Panc1 (cell line): ENCODE results near the gene CRISPLD2. TPM values are rescaled to one million over a fixed set of nuclear protein-coding genes. Genes with fewer than 3 reads are reported as not detected.

ENCODE experiments used
- ATAC-seq: fragments of 200-7000 bp; cut with Tn5 transposase; 2 replicates; pipeline ENCODE4 v1.9.1; 2020; ENCODE audit warnings: mild to moderate bottlenecking, moderate library complexity
- BruUV-seq: library from RNA; stranded (reverse); fragments of 400-500 nt; replicated peaks from 2 replicates; lab custom pipeline; 2021; lab: Mats Ljungman, UMichigan
- CTCF ChIA-PET: fragments of 300-600 bp; sonication (Branson Sonifier 250); formaldehyde crosslinking; loops from one replicate; lab custom pipeline; 2022; ENCODE audit warnings: antibody characterized with exemption; lab: Charles Lee
- POLR2A ChIA-PET: fragments of 300-600 bp; sonication (Branson Sonifier 250); formaldehyde crosslinking; loops from one replicate; lab custom pipeline; 2022; ENCODE audit warnings: antibody characterized with exemption; lab: Charles Lee
- DNase-seq: peaks from one replicate; pipeline ENCODE4 v3.0.0-alpha.2; 2010; ENCODE audit warnings: low read depth, low spot score
- H3K27ac ChIP-seq: 2 replicates; pipeline ENCODE4 v1.5.1; 2011; ENCODE audit warnings: mild to moderate bottlenecking, low read length, inconsistent platforms
- H3K27me3 ChIP-seq: fragments of 200-500 bp; sonication (Bioruptor generic); 2 replicates; pipeline ENCODE4 v1.6.0; 2014; ENCODE audit warnings: low read length, inconsistent platforms; ENCODE audit not compliant: control insufficient read depth, insufficient read depth
- H3K36me3 ChIP-seq: fragments of 200-500 bp; sonication (Bioruptor generic); 2 replicates; pipeline ENCODE4 v1.5.1; 2014; ENCODE audit warnings: inconsistent platforms, mild to moderate bottlenecking, low read length, moderate library complexity; ENCODE audit not compliant: control insufficient read depth, insufficient read depth
- H3K4me1 ChIP-seq: 2 replicates; pipeline ENCODE4 v1.5.1; 2011; ENCODE audit warnings: inconsistent platforms, mild to moderate bottlenecking, low read length, moderate library complexity; ENCODE audit not compliant: control insufficient read depth, insufficient read depth
- H3K4me3 ChIP-seq, 2 experiments: 2 replicates each; pipeline ENCODE4 v1.5.1; 2011 to 2012; ENCODE audit warnings: low read depth in 2 of 2, low read length in 2 of 2, mild to moderate bottlenecking in 2 of 2, inconsistent platforms in 1 of 2, moderate library complexity in 1 of 2
- H3K9me3 ChIP-seq: fragments of 200-500 bp; sonication (Bioruptor generic); 2 replicates; pipeline ENCODE4 v1.5.1; 2014; ENCODE audit warnings: low read depth, mild to moderate bottlenecking, inconsistent platforms, low read length, moderate library complexity; ENCODE audit not compliant: control insufficient read depth, insufficient read depth
- POLR2AphosphoS5 ChIP-seq: IDR thresholded peaks from 2 replicates; pipeline ENCODE4 v1.6.1; 2012; ENCODE audit warnings: mild to moderate bottlenecking, low read depth, low read length, moderate library complexity
- SIN3A ChIP-seq: IDR thresholded peaks from 2 replicates; pipeline ENCODE4 v1.6.1; 2012; ENCODE audit warnings: low read depth, mild to moderate bottlenecking, low read length, moderate library complexity, borderline replicate concordance; ENCODE audit not compliant: insufficient read depth
- TCF7L2 ChIP-seq: IDR thresholded peaks from 2 replicates; pipeline ENCODE4 v1.6.1; 2011; ENCODE audit warnings: mild to moderate bottlenecking, low read depth, low read length, inconsistent platforms
- in situ Hi-C: cut with HindIII; loops from 2 replicates; pipeline ENCODE4 v1.10.0; 2016; ENCODE audit warnings: low sequenced_read_pairs, low pct_unique_long_range_greater_than_20kb
- intact Hi-C: fragments of 100-400 bp; cut with micrococcal nuclease; formaldehyde crosslinking; loops from one replicate; pipeline ENCODE4 v1.10.0; 2022; ENCODE audit not compliant: unreplicated experiment
- total RNA-seq: library from RNA; stranded (reverse); gene quantifications from one replicate; pipeline ENCODE4 v1.2.1, GENCODE V29; 2021; ENCODE audit not compliant: unreplicated experiment
- TF ChIP-seq, protein P1 (sequence below), 2 experiments: IDR thresholded peaks; 2 replicates each; pipeline ENCODE4 v1.6.1; 2011 to 2012; ENCODE audit warnings: low read depth in 2 of 2, control low read depth in 1 of 2, low read length in 1 of 2, mild to moderate bottlenecking in 1 of 2, moderate library complexity in 1 of 2; ENCODE audit not compliant: insufficient read depth in 1 of 2
- TF ChIP-seq, protein P2 (sequence below): fragments of 450-650 bp; IDR thresholded peaks from 2 replicates; pipeline ENCODE4 v1.5.1; 2017; ENCODE audit warnings: mild to moderate bottlenecking

CRISPLD2 gene
- total RNA-seq, 1 experiment from 2014 or later: 12.9 TPM

DNA sequence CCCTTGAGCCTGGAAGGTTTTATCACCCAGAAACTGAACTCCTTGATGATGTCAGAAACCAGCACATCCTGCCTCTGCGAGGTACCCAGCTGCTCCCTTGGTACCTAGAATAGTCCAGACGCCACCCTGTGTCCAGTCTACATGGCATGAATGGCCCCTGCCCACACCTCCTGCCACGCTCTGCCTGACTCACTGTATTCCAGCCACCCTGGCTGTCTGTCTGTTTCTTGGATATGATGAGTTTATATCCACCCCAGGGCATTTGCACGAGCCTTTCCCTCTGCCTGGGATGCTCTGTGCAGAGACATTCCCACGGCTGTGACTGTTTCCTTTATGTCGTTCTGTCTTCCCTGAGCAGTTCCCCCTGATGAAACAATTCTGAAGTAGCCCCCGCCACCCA is 68.7 kb downstream of the CRISPLD2 start:
- BruUV-seq: no TSS peak
- CTCF ChIA-PET: no interaction called here
- in situ Hi-C loops (no loop called here), intact Hi-C loops (no loop called here)
- H3K27me3 ChIP-seq: no peaks in the 10 kb centered on the region
- POLR2A ChIA-PET: no interaction called here
- H3K36me3 ChIP-seq: no peaks in the 10 kb centered on the region
- TF ChIP-seq POLR2AphosphoS5 (no peak), TCF7L2 (no peak), SIN3A (no peak)
- TF ChIP-seq, protein P1, sequence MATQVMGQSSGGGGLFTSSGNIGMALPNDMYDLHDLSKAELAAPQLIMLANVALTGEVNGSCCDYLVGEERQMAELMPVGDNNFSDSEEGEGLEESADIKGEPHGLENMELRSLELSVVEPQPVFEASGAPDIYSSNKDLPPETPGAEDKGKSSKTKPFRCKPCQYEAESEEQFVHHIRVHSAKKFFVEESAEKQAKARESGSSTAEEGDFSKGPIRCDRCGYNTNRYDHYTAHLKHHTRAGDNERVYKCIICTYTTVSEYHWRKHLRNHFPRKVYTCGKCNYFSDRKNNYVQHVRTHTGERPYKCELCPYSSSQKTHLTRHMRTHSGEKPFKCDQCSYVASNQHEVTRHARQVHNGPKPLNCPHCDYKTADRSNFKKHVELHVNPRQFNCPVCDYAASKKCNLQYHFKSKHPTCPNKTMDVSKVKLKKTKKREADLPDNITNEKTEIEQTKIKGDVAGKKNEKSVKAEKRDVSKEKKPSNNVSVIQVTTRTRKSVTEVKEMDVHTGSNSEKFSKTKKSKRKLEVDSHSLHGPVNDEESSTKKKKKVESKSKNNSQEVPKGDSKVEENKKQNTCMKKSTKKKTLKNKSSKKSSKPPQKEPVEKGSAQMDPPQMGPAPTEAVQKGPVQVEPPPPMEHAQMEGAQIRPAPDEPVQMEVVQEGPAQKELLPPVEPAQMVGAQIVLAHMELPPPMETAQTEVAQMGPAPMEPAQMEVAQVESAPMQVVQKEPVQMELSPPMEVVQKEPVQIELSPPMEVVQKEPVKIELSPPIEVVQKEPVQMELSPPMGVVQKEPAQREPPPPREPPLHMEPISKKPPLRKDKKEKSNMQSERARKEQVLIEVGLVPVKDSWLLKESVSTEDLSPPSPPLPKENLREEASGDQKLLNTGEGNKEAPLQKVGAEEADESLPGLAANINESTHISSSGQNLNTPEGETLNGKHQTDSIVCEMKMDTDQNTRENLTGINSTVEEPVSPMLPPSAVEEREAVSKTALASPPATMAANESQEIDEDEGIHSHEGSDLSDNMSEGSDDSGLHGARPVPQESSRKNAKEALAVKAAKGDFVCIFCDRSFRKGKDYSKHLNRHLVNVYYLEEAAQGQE (IDR thresholded peaks at IDR 0.05; ENCODE audit: insufficient read depth in 1 of 2, low read depth in 2 of 2, low read length in 1 of 2): no peak
- TF ChIP-seq, protein P2, sequence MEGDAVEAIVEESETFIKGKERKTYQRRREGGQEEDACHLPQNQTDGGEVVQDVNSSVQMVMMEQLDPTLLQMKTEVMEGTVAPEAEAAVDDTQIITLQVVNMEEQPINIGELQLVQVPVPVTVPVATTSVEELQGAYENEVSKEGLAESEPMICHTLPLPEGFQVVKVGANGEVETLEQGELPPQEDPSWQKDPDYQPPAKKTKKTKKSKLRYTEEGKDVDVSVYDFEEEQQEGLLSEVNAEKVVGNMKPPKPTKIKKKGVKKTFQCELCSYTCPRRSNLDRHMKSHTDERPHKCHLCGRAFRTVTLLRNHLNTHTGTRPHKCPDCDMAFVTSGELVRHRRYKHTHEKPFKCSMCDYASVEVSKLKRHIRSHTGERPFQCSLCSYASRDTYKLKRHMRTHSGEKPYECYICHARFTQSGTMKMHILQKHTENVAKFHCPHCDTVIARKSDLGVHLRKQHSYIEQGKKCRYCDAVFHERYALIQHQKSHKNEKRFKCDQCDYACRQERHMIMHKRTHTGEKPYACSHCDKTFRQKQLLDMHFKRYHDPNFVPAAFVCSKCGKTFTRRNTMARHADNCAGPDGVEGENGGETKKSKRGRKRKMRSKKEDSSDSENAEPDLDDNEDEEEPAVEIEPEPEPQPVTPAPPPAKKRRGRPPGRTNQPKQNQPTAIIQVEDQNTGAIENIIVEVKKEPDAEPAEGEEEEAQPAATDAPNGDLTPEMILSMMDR: no peak
- DNase-seq (no peak), ATAC-seq (0 out of 2 replicates have a peak, but pooled peaks have one; percentile 51)
- H3K4me3 ChIP-seq: no peak overlapping the region
- H3K9me3 ChIP-seq: no peaks in the 10 kb centered on the region
- H3K4me1 ChIP-seq: no peaks in the 10 kb centered on the region
- no peak overlapping the region for H3K27ac ChIP-seq

DNA sequence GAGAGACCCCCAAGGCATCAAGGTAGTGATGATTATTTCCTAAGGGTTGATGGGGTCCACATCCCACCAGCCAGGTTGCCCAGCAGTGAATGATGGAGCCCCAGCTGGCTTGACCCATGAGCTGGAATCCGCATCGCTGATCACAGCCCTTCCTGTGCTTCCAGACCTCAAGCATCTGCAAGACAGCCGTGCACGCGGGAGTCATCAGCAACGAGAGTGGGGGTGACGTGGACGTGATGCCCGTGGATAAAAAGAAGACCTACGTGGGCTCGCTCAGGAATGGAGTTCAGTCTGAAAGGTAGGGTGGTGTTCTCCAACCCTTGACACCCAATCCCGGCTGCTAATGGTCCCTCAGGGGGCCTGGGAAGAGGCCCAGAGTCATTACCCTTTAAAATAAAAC is 69.3 kb downstream of the CRISPLD2 start:
- Histone ChIP-seq H3K4me3 (no peak overlapping the region), H3K27ac (no peak overlapping the region), H3K27me3 (no peaks in the 10 kb centered on the region), H3K9me3 (no peaks in the 10 kb centered on the region), H3K36me3 (no peaks in the 10 kb centered on the region), H3K4me1 (no peaks in the 10 kb centered on the region)
- in situ Hi-C loops (no loop called here), intact Hi-C loops (no loop called here)
- DNase-seq (no peak), ATAC-seq (no peak)
- POLR2A ChIA-PET: no interaction called here
- CTCF ChIA-PET: interaction anchor here (0.6 kb wide), 1 partner anchor 23 kb away, joined by 3 read pairs; no protein-coding TSS in a partner anchor
- TF ChIP-seq SIN3A: no peak
- TF ChIP-seq POLR2AphosphoS5: no peak
- TF ChIP-seq, protein P1 (IDR thresholded peaks at IDR 0.05; ENCODE audit: insufficient read depth in 1 of 2, low read depth in 2 of 2, low read length in 1 of 2): no peak
- no peak for TF ChIP-seq TCF7L2
- TF ChIP-seq, protein P2: no peak
- BruUV-seq: no TSS peak
